ENCODE data around the gene ULK4.

ULK4 gene

DNA sequence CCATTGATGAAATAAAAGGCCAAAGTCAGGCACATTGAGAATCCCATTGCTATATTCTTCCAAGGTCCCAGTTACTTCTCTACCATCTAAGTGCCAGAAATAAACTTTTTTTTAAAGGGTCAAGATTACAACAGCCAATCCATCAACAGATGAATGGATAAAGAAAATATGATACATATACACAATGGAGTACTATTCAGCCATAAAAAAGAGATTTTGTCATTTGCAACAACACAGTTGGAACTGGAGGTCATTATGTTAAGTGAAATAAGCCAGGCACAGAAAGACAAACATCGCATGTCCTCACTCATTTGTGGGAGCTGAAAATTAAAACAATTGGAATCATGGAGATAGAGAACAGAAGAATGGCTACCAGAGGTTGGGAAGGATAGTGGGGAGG lies 25.5 kb downstream of the ULK4 start:
- POLR2A ChIA-PET: no interaction called here
- TF ChIP-seq HDGF (IDR thresholded peaks at IDR 0.05; ENCODE audit: borderline replicate concordance) (no peak), NFRKB (IDR thresholded peaks at IDR 0.05) (no peak)
- DNase-seq (ENCODE audit: extremely low spot score): no peak
- CTCF ChIA-PET: no interaction called here

DNA sequence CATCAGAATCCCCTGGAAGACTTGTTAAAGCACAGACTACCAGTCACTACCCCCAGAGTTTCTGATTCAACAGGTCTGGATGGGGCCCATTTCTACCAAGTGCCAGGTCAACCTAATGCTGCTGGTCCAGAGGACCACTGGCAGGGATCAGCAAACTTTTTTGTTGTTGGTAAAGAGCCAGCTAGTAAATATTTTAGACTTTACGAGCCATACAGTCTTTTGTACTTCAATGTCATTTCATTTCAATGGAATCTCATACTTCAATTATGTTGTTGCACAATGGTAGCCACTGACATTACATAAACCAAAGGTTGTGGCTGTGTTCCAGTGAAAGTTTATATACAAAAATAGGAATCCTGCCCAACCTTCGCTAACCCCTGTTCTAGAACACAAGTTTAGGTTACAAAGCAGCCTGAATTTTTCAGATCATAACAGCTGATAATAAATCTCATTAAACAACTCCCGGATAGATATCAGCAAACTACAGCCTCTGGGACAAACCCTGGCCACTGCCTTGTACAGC lies 28.7 kb downstream of the ULK4 start:
- no peak for DNase-seq (ENCODE audit: extremely low spot score)
- ChIA-PET CTCF (no interaction called here), POLR2A (no interaction called here)
- no peak for TF ChIP-seq TARDBP (IDR thresholded peaks at IDR 0.05)
- no peak for TF ChIP-seq SP1 (IDR thresholded peaks at IDR 0.05)

DNA sequence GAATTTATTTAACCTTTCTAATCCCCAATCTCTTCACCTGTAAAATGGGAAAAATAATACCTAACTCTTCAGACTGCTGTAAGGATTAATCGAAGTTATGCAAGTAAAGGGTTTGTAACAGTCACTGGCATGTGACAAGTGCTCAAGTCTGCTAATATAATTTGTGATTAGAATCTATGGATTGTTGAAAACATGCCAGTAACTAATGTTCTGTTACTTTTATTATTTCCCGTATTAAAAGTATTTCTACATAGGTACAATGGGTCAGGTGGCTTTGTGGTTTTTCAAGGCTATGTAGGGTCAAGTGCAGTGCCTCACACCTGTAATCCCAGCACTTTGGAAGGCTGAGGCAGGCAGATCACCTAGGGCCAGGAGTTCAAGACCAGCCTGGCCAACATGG lies 29.4 kb downstream of the ULK4 start:
- no peak for DNase-seq (ENCODE audit: extremely low spot score)
- TF ChIP-seq TARDBP (IDR thresholded peaks at IDR 0.05) (no peak), LEF1 (IDR thresholded peaks at IDR 0.05; ENCODE audit: borderline replicate concordance) (no peak), FOXA1 (IDR thresholded peaks at IDR 0.05) (no peak), ELF4 (IDR thresholded peaks at IDR 0.05) (no peak), ZNF384 (IDR thresholded peaks at IDR 0.05) (no peak)
- ChIA-PET CTCF (no interaction called here), POLR2A (no interaction called here)

DNA sequence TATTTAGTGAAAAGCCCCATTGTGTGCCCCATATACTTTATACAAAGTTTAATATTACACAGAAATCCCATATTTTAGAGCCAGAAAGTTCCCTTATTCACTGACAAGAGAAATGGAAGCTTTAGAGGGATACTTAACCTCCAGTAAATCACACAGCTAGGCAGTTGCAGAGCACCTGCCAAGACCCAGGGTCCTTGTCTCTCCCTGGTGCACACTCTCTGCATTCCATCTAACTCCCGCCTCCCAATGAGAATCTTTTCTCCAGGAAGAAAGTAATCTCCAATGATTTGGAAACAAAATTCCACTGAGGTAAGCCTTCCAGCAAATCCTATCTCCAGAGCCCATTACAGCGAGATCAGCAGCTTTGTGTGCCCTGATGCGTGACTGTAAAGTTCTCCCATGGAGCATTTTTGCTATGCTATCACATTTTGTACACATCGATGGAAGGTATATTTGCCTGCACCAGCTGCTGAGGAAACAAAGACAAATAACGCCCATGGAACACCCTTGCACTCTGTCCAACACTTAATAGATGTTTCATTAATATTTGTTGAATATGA lies 41.4 kb downstream of the ULK4 start:
- TF ChIP-seq ZNF384 (IDR thresholded peaks at IDR 0.05) (no peak), SP1 (IDR thresholded peaks at IDR 0.05) (no peak), FOXA1 (IDR thresholded peaks at IDR 0.05) (no peak), L3MBTL2 (conservative IDR thresholded peaks at IDR 0.05) (no peak), FOXK2 (IDR thresholded peaks at IDR 0.05) (no peak), HDGF (IDR thresholded peaks at IDR 0.05; ENCODE audit: borderline replicate concordance) (no peak), ELF4 (IDR thresholded peaks at IDR 0.05) (no peak), LEF1 (IDR thresholded peaks at IDR 0.05; ENCODE audit: borderline replicate concordance) (no peak), FOXM1 (IDR thresholded peaks at IDR 0.05; ENCODE audit: borderline replicate concordance) (no peak), BHLHE40 (IDR thresholded peaks at IDR 0.05; ENCODE audit: borderline replicate concordance) (no peak), NFRKB (IDR thresholded peaks at IDR 0.05) (no peak), SUZ12 (IDR thresholded peaks at IDR 0.05) (no peak), ARNT (IDR thresholded peaks at IDR 0.05) (no peak), CTBP1 (IDR thresholded peaks at IDR 0.05; ENCODE audit: borderline replicate concordance) (no peak), TARDBP (IDR thresholded peaks at IDR 0.05) (no peak)
- TF ChIP-seq, protein P1, sequence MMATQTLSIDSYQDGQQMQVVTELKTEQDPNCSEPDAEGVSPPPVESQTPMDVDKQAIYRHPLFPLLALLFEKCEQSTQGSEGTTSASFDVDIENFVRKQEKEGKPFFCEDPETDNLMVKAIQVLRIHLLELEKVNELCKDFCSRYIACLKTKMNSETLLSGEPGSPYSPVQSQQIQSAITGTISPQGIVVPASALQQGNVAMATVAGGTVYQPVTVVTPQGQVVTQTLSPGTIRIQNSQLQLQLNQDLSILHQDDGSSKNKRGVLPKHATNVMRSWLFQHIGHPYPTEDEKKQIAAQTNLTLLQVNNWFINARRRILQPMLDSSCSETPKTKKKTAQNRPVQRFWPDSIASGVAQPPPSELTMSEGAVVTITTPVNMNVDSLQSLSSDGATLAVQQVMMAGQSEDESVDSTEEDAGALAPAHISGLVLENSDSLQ (IDR thresholded peaks at IDR 0.05): no peak
- no peak for DNase-seq (ENCODE audit: extremely low spot score)
- ChIA-PET POLR2A (no interaction called here), CTCF (no interaction called here)

DNA sequence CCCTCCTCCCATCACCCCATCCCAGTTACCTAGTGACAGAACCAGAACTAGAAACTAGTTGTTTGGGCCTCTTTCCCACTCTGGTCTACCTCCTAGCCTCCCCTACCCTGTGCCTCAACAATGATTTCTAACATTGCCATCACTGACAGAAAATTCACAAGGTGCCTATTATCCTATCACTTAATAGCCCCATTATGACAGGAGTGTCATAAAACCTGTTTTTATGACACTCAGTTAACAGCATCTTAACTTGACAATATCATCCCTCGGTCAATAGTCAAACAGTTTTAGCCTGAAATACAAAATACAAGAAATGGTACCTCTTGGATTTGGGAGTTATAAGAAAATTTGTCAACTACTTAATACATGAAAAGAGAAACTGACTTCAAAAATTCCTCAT lies 46.5 kb downstream of the ULK4 start:
- DNase-seq (ENCODE audit: extremely low spot score): no peak
- TF ChIP-seq ELF4 (IDR thresholded peaks at IDR 0.05) (no peak), BHLHE40 (IDR thresholded peaks at IDR 0.05; ENCODE audit: borderline replicate concordance) (no peak), HDGF (IDR thresholded peaks at IDR 0.05; ENCODE audit: borderline replicate concordance) (no peak), L3MBTL2 (conservative IDR thresholded peaks at IDR 0.05) (no peak), FOXM1 (IDR thresholded peaks at IDR 0.05; ENCODE audit: borderline replicate concordance) (no peak), LEF1 (IDR thresholded peaks at IDR 0.05; ENCODE audit: borderline replicate concordance) (no peak), CTBP1 (IDR thresholded peaks at IDR 0.05; ENCODE audit: borderline replicate concordance) (no peak)
- ChIA-PET CTCF (no interaction called here), POLR2A (no interaction called here)

DNA sequence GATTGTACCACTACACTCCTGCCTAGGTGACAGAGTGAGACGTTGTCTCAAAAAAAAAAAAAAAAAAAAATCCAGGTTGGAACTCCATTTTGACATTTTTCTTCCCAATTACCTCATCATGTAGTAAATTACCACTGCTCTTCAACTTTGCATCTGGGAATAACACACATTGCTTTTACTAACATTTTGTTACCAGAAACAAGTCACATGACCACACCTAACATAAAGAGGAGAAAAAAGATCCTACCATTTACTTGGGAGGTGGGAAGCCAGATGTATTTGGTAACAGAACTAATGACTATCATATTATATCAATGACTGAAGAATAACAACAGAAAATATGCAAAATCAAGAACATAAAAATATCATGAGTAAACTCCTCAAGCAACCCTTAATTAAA lies 49.6 kb downstream of the ULK4 start:
- CTCF ChIA-PET: no interaction called here
- no peak for TF ChIP-seq FOXK2 (IDR thresholded peaks at IDR 0.05)
- no peak for TF ChIP-seq ARNT (IDR thresholded peaks at IDR 0.05)
- no peak for TF ChIP-seq HDGF (IDR thresholded peaks at IDR 0.05; ENCODE audit: borderline replicate concordance)
- TF ChIP-seq ZNF384 (IDR thresholded peaks at IDR 0.05): no peak
- no peak for TF ChIP-seq NFRKB (IDR thresholded peaks at IDR 0.05)
- TF ChIP-seq FOXM1 (IDR thresholded peaks at IDR 0.05; ENCODE audit: borderline replicate concordance): no peak
- TF ChIP-seq SUZ12 (IDR thresholded peaks at IDR 0.05): no peak
- TF ChIP-seq FOXA1 (IDR thresholded peaks at IDR 0.05): no peak
- TF ChIP-seq L3MBTL2 (conservative IDR thresholded peaks at IDR 0.05): no peak
- TF ChIP-seq, protein P1 (IDR thresholded peaks at IDR 0.05): no peak
- no peak for TF ChIP-seq ELF4 (IDR thresholded peaks at IDR 0.05)
- TF ChIP-seq SP1 (IDR thresholded peaks at IDR 0.05): no peak
- TF ChIP-seq LEF1 (IDR thresholded peaks at IDR 0.05; ENCODE audit: borderline replicate concordance): no peak
- TF ChIP-seq CTBP1 (IDR thresholded peaks at IDR 0.05; ENCODE audit: borderline replicate concordance): no peak
- TF ChIP-seq BHLHE40 (IDR thresholded peaks at IDR 0.05; ENCODE audit: borderline replicate concordance): no peak
- no peak for TF ChIP-seq TARDBP (IDR thresholded peaks at IDR 0.05)
- POLR2A ChIA-PET: no interaction called here
- DNase-seq (ENCODE audit: extremely low spot score): no peak

DNA sequence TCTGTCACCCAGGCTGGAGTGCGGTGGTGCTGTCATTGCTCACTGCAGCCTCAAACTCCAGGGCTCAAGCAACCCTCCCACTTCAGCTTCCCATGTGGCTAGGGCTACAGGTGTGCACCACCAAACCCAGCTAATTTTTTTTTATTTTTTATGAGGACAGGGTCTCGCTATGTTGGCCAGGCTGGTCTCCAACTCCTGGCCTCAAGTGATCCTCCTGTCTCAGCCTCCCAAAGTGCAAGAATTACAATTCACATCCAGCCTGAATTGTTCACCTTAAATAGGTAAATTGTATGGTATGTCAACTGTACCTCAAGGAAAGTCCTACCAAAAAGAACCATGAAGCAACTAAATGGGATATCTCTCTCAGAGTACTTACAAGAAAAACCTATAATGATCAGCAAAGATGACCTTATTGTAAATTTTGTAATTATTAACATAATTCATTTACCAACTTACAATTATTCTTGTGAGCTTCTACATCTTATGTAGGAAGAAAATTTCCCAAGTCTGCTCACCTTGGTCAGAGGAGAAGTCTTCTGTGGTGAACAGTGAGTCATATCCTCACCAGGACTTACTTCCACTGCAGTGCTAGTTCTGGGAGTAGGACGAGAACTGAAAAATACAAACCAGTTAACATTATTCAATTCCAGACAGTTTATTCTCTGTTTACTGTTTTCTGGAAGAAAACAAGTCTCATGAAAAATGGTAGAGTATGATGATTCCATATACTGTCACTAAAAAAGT lies 54.4 kb downstream of the ULK4 start:
- no peak for DNase-seq (ENCODE audit: extremely low spot score)
- POLR2A ChIA-PET: no interaction called here
- TF ChIP-seq, protein P1 (IDR thresholded peaks at IDR 0.05): no peak
- TF ChIP-seq FOXM1 (IDR thresholded peaks at IDR 0.05; ENCODE audit: borderline replicate concordance): no peak
- no peak for TF ChIP-seq FOXA1 (IDR thresholded peaks at IDR 0.05)
- no peak for TF ChIP-seq BHLHE40 (IDR thresholded peaks at IDR 0.05; ENCODE audit: borderline replicate concordance)
- TF ChIP-seq LEF1 (IDR thresholded peaks at IDR 0.05; ENCODE audit: borderline replicate concordance): no peak
- TF ChIP-seq NFRKB (IDR thresholded peaks at IDR 0.05): no peak
- no peak for TF ChIP-seq ARNT (IDR thresholded peaks at IDR 0.05)
- CTCF ChIA-PET: interaction anchor here (0.6 kb wide), 1 partner anchor 235 kb away, joined by 3 read pairs; no protein-coding TSS in a partner anchor
